Measurements from ENCODE around the gene FKBP5.
"Not testable (repeated sequence)": the region's sequence is repeated elsewhere in the genome, so short reads cannot be mapped to it uniquely, and the experiment has no call there.

The FKBP5 gene

DNA sequence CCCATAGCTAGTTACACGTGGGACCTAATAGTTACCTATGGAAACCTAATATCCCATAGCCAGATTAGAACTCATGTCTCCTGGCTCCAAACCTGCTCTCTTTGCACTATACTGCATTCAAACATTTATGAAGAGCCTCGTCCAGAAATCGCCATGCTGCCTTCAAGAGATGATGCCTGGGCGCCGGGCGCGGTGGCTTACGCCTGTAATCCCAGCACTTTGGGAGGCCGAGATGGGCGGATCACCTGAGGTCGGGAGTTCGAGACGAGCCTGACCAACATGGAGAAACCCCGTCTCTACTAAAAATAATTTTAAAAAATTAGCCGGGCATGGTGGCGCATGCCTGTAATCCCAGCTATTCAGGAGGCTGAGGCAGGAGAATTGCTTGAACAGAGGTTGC, 1.3 kb upstream of the FKBP5 start:
- not testable (repeated sequence) for DNase-seq

DNA sequence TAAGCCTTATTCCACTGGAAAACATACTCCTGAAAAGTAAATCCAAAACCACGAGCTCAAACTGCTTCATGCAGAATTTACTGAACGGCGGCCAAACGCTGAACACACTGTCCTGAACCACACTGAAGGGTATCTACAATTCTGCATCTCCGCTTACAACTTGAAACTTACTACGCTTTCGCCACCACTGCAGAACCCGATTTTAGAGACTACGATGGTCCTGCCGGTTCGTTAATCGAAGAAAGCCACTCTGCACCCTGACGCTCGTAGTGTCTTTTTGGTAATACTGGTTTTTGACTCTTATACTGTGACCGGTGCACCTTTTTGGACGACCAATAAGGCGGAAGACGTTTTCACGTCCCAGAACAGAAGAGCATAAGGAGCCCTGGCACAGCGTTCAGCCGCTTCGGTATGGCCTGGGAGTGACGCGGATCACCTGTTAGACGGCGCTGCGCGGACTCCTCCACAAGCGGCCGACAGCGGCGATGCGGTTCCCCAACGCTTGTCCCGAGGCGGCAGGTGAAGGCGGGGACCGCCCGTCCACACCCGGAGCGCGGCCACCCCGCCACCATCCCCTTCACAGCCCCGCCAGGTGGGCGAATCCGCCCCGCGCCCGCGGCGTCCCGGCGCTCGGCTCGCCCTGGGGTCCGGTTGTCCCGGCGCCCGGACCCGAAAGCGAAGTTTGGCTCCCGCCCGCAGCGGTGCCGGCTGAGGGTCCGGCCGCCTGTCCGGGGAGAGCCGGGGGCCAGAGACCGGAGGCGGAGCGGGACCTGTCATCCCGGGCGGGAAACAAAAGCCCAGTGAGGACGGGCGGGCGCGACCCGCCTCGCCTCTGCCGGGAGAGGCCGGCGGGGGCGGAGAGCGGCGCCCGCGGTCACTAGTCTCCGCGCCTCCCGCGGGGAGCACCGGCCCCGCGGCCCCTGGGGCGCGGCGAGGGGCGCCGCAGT, 784 bp downstream of the FKBP5 start:
- DNase-seq = peak; percentile 26 to 78 (median 34)

DNA sequence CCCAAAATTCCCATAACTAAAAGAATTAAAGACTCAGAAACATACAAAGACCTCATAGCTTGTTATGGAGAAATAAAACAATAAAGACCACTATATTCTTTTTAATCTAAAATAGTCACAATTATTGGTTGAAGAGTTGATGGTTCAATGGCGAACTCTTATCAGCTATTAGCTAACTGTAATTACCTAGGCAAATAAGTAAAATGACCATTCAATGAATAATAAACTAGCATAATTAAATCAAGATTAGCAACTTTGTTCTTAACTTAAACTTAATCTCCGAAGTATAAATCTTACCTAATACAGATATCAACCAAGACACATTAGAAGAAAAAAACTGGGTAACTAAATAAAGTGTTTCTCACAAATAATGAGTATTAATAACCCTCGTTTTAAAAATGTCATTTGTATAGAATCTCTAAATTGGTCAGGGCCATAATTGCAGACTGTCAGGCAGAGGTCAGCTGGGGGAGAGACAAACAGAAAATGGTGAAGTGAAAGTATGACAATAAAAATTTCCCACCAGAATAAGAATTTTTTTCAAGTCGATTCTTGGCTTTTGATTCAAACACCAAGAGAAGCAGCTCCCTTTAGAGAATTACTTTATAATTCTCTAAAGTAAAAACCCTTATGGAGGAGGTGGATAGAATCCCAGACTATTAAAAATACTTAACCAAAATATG, 1.7 kb downstream of the FKBP5 start:
- DNase-seq = no peak

DNA sequence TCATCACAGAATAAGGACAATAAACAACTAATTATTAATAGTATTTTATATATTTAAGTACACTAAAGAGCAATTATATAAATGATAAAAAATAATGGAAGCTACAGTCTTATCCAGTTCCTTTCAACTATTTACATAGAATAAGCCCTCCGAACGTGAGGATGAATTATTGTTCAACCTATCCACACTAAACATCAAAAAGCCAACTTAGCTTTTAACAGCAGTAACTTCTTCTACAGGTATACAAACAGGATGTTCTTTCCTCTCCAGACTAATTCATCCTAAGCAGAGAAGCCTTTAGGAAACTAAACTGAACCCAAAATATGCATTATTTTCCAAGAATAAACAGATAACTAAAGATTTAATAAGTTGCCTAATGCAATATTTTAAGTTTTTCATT, 2.3 kb downstream of the FKBP5 start:
- no peak for DNase-seq

DNA sequence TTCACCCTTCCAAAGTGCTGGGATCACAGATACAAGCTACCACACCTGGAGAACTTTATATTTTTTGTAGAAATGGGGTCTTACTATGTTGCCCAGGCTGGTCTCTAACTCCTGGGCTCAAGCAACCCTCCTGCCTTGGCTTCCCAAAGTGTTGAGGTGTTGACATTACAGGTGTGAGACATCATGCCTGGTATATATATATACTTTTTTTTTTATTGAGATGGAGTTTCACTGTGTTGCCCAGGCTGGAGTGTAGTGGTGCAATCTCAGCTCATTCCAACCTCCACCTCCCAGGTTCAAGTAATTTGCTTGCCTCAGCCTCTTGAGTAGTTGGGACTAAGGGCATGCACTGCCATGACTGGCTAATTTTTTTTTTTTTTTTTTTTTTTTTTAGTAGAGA, 5.4 kb downstream of the FKBP5 start:
- DNase-seq = no peak

DNA sequence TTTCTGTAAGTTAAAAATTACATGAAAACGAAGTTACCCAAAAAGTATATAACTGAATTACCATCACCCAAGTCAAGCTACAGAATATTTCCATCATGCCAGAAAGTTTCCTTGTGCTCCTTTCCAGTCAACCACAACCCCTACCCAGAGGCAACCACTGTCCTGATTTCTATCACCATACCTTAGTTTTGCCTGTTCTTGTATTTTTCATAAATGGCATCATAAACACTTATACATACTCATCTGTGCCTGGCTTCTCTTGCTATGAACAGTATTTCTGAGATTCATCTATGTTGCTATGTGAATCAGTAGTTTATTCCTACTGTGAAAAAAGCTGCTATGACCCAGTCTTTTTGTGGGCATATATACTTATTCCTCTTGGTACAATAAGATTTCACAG, 7.4 kb downstream of the FKBP5 start:
- DNase-seq = peak in 1 of 5 experiments; percentile 47

DNA sequence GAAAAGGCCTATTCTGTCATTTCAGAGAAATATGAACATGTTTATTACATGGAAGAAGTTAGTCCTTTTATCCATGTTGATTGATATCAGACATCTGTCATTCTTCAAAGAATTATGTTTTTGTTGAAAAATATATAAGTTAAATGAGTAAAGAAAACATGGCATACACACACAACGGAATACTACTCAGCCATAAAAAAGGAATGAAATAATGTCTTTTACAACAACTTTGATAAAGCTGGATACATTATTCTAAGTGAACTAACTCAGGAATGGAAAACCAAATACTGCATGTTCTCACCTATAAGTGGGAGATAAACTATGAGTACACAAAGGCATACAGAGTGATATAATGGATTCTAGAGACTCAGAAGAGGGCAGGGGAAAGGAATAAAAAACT, 9.3 kb downstream of the FKBP5 start:
- DNase-seq = no peak

DNA sequence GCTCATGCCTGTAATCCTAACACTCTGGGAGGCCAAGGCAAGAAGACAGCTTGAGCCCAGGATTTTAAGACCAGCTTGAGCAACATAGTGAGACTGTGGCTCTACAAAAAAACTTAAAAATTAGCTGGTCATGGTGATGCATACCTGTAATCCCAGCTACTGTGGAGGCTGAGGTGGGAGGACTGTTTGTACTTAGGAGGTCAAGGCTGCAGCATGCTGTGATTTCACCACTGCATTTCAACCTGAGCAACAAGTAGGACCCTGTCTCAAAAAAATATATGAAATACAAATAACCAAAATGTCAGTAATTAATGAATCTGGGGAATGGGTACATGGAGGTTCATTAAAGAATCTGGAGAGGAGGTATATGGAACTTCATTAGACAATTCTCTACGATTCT, 9.9 kb downstream of the FKBP5 start:
- no peak for DNase-seq

DNA sequence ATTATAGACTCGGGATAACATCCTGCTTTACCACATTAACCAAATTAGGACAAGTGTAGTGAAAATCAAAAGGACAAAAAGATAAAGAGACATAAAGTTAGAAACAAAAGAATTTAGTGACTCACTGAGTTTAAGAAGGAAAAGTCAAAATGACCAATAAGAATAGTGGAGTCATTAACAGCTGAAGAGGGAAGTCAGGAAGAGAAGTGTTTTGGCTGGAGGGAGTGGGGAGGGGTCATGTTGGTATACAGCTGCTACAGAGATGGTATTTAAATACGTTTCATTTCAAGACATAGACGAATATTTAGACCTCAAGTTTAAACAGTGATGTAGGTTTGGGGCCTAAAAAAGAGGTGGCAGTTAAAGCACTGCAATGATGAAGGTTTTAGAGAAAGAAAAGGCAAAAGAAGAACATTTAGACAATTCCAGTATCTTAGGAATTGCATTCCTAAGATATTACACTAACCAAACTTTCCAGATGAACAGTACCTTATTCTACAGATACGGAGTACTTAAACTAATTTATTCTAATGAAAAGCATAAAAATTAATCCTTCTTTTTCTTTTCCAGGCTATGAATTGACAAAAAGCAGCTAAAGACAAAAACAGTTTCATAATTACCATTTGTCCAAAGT, 10.6 kb downstream of the FKBP5 start:
- DNase-seq = no peak

DNA sequence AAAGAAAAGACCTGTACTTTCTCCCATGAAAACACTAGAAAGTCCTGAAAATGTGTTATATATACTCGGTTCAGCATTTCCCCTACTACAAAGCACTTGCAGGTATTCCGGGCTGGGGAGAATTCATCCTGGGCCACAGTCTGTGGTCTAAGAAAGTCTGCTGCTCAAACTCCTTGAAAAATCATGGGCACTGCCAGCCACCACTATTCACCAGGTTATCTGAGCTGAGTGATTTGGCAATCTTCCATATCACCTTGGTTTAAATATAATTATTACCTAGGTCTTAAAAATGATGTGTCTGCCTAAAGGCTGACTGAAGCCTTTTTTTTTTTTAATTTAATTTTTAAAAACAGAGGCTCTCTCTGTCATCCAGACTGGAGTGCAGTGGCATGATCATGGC, 11.3 kb downstream of the FKBP5 start:
- no peak for DNase-seq

DNA sequence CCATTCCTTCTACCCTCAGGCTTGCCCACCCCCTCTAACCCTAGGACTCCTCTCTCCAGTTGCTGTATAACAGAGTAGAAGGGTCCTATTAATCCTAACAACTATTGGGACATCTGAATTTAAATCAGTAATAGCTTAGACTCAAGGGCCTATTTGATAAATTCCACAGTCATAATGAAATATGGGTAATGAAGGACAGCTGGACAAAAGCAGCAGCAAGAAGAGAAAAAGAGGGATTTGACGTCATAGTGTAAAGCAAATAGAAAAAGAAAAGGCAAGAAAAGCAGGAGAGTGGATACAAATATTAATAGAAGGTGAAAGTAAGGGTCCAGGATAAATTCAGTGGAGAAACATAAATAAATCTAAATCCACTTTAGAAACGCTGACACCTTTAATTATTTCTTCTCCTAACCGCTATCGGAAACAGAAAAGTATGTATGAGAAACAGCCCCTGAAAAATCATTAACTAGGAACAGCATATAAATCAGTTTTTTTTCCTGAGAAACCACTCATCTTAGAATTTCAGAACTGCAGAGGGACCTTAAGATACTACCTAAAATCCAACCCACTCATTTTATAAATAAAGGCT, 12.8 kb downstream of the FKBP5 start:
- no peak for DNase-seq

DNA sequence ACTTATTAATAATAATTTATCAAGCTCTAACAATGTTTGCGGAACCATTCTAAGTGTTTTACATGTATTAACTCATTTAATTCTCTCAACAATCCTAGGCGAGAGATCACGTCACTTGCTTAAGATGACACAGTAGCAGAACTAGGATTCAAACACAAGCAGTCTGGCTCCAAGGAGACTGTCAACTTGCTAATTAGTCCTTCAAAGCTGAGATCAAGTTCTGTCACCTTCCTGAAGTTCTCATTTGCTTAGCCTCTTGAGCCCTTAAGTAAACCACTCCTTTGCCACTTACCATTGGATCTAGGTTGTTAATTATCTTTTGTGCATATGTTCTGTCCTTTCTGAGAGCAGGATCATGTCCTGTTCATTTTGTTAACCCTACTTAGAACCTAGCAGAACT, 14.1 kb downstream of the FKBP5 start:
- DNase-seq = no peak

DNA sequence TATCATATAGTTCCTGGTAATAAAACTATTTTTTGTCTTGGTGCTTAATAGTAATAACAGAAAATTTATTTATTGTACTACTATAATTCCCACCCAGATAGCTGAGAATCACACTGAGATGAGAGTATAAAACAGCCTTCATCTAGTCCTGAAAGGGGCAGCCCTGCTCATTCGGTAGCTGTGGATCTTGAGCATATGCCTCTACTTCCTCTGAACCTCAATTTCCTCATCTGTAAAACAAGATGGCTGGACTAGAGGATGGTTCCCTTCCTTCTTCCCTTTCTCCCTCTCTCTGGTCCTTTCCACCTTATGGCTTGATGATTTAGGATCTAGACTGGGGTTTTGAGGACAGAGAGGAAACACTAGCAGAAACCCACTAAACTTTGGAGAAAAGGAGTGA, 15.0 kb downstream of the FKBP5 start:
- no peak for DNase-seq

DNA sequence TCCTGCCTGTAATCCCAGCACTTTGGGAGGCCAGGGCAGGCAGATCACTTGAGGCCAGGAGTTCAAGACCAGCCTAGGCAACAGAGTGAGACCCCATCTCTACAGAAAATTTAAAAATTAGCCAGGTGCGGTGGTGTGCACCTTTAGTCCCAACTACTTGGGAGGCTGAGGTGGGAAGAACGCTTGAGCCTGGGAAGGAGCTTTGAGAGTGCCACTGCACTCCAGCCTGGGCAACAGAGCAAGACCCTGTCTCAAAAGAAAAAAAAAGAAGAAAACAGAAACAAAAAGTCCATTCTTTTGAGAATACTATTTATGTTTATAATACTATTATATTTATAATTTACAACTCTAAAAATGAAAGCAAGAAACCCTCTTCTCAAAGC, 15.4 kb downstream of the FKBP5 start:
- DNase-seq = not testable (repeated sequence)

DNA sequence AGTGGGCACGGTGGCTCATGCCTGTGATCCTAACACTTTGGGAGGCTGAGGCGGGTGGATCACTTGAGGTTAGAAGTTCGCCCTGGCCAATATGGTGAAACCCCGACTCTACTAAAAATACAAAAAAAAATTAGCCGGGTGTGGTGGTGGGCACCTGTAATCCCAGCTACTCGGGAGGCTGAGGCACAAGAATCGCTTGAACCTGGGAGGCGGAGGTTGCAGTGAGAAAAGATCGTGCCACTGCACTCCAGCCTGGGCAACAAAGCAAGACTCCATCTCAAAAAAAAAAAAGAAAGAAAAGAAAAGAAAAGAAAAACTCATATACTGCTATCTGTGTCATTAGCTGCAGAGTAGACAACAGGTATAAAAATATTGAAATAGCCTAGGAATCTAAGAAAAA, 18.3 kb downstream of the FKBP5 start:
- DNase-seq = not testable (repeated sequence)

DNA sequence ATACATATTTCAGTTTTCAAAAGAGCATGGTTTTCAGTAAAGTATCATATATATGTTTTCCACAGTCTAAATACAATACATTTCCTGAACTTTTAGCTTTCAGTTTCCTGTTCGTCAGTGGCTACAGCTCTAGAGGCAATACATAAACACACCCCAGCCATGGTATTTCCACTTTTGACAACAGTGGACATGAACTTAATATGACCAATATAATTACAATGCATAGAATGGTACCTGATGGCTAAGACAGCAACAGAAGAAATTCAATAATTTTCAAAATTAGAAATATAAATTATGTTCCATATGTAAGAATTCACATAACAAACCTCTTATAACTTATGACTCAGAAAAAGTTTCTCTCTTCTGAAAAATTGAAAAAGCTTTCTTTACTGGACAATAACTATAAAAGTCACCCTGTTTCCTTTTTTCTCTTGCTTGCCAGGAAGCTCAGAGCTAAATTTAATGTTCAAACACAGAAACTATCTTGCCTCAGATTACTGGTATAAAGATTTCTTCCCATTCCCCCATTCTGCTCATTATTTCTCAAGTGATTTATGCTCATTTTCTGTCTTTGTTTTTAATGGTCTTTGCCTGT, 19.2 kb downstream of the FKBP5 start:
- DNase-seq = peak in 1 of 5 experiments; percentile 62

DNA sequence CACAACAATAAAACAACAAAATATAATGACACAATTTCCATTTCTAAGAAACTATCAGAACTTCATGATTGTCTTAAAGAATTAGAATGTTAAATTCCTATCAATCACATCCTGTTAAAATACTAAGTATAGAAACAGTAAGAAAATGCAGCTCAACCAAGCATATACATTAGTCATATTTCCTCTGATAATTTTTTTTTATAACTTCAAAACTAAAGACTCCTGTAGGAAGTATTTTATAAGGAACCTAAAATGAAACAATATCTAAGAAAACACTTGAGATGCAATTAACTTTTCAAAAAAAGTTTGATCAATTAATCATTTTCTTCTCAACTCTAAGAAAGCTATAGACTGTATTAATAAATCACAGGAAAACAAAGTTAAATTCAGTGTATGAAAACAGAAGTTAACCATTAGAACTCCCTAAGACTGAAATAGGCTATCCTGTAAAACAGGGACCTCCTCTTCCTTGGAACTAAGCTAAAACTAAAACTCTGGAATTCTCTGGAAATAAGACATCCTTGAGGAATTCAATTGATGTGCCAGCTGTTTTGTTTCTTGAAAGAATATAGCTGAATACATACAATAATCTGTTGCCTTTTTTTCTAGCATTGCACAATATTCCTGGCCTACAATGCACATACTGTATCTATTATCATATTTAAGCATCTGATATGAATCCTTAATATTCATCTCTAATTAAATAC, 19.8 kb downstream of the FKBP5 start:
- no peak for DNase-seq

DNA sequence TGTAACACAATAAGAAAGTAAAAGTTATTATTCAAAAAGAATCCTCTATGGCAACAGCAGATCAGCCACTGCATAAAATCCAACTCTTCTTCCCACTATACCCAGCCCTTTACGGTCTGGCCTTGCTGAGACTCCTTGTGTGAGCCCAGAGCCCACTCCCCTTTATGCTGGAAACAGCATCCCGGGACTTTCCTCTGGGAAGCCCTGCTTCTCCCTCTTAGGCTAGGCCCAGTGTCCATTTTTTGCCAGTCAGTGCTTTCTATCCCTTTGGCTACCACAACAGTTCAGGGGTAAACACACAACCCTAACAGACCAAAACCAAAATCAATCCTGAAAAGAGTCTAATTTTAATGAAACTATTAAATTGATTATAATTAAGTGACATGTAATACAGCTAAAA, 20.6 kb downstream of the FKBP5 start:
- no peak for DNase-seq

DNA sequence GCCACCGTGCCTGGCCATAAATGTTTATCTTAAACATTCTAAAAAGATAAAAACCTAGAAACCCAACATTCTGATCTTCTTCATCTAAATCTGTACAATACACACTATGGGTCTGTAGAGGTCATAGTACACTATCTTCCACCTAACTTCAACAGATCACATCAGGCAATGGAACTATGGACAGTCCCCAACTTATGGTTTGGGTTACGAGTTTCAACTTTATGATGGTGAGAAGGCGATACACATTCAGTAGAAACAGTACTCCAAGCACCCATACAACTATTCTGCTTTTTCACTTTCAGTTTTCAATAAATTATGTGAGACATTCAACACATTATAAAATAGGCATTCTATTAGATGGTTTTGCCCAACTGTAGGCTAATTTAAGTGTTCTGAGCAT, 23.1 kb downstream of the FKBP5 start:
- DNase-seq = peak in 1 of 5 experiments; percentile 32

DNA sequence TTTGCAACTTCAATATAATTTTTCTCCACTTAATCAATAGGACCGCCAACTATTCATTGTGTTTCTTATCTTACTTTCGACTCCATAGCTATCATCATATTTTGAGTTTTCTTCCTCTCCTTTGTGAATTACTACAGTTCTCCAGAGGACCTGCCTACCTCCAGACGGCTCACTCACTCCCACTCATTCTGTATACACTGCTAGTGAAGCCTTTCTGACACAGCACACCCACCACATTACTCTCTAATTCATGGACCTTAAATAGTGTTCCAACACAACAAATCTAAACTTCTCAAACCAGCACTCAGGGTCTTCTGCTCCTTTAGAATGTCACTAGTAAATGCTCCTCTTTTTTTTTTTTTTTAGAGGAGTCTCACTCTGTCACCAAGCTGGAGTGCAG, 23.8 kb downstream of the FKBP5 start:
- DNase-seq = no peak

DNA sequence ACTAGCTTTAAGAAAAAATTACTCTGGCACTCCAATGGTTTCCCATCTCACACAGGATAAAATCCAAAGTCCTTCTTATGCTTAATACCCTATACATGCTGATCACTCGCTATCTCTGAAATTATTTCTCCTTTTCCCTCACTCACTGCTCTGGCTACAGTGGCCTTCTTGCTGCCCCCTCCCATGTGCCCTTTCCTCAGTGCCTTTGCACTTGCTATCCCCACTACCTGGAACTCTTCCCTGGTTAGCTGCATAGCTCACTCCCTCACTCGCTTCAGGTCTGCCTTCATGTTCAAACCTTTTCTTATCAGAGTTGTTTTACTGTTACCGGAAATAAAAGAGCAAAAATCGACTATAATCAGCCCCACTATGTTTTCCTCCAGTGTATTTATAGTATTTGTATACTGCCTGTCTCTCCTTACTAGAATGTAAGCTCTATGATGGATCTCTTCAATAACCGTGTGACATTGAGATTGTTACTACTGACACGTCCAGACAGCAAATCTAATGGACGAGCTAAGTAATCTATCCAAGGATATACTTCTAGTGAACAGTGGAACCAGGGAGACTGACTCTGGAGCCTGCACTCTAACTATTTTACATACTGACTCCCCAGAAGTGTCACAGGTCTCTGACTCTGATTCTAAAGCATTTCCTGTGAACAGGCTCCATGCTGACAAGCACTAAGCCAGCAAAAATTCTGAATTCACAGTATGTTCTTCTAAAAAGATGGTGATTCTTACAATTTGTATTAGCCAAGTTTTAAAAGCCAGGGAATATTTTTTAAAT, 25.1 kb downstream of the FKBP5 start:
- peak in 1 of 5 experiments; percentile 54 for DNase-seq
